Stimulated activated CD4-positive, alpha-beta T cell treated with anti-CD3 and anti-CD28 coated beads, Interleukin-1b, Interleukin-23, amount 100 ng/mL, for 24 hours (primary cell): ENCODE data around the gene CXCL3.

Experiments
- DNase-seq, 4 experiments: peaks; one replicate each; pipeline ENCODE4 v3.0.0-alpha.2; 2020; ENCODE audit warnings: low read depth in 4 of 4, low spot score in 1 of 4

CXCL3 gene

GRCh38 chr4:74055498-74055897, 17.0 kb upstream of the CXCL3 start:
- DNase-seq, result no peak

GRCh38 chr4:74055096-74055495, 16.6 kb upstream of the CXCL3 start:
- DNase-seq, result no peak

DNA sequence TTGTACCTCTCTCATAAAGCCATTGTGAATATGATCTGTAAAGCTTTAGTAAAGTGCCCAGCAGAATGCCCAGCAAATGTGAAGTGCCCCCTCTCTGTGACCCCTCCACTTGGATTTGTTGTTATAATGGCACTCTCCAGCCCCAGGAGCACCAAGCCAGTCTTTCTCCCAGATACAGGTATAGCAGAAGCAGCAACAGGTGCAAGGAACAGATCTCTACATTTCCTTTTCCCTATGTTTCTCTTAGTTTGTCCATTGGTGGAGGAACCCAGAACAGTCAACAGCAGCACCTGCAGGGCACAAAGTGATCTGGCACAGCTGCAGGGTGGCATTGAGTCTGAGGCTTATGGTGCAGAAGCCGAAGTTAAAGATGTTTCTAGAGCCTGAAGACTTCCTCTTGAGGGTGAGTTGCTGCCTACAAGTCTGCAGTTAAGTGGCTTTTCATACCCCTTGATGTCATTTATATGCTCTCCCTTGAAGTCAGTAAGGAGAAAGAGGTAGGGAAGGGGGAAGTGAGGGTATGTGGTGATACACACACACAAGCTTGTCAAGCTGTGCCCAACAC, 16.1 kb upstream of the CXCL3 start:
- no peak for DNase-seq

- DNase-seq, result no peak
Measured at GRCh38 chr4:74047152-74047551, 8.7 kb upstream of the CXCL3 start.

- DNase-seq, result no peak
Measured at GRCh38 chr4:74045772-74046171, 7.3 kb upstream of the CXCL3 start.

- no peak for DNase-seq
Measured at GRCh38 chr4:74045247-74045646, 6.8 kb upstream of the CXCL3 start.

DNA sequence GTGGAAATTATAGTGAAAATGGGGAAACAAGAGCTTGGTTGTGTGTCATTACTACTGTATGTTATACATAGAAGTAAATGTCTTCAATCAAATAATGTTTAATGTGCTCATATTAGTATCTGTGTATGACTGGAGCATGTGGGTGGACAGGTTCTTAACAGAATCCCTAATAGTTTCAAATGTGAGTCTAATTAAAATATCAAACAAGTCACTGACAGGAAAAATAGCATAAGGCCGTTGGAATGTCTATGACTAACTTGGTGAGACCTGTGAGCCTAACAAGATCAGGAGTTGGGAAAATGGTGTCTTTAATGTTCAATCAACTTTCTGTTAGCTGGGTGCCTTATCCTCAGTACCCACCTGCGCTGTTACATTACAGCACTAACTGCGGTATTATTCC, 6.2 kb upstream of the CXCL3 start:
- no peak for DNase-seq

DNA sequence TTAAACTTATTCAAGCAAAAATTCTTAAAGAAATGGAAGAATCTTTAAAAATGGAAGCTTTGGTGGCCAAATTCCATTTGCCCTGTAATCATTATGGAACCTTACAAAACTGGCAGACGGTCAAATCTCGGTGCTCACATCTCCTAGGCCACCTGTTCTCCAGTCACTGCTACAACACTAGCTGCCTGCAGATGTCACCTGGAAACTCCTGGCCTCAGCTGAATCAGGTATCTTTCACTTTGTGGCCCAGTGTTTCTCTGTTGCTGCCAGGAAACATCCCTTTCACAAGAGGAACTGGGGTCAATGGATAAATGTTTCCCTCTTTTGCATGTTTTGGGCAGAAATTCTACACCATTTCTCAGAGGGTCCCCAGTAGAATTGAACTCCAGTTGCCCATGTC, 4.2 kb upstream of the CXCL3 start:
- DNase-seq, result no peak

DNA sequence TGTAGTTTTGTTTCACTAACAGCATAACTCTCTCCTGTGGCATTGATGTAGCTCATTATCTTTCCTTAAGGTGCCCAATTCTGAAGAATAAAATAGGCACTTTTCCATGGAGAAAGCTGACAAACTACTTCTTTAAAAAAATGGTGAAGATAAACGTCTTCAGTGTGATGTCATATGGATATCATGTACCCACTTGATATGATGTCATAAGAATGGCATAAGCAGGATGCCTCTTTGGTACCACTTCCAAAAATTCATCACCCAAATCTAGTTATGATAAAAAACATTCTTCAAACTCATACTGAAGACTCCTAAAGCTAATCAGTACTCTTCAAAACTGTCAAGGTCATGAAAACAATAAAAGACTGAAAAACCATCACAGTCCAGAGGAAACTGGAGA, 2.9 kb upstream of the CXCL3 start:
- DNase-seq, result no peak

GRCh38 chr4:74039315-74039763, 850 bp upstream of the CXCL3 start:
- no peak for DNase-seq

DNA sequence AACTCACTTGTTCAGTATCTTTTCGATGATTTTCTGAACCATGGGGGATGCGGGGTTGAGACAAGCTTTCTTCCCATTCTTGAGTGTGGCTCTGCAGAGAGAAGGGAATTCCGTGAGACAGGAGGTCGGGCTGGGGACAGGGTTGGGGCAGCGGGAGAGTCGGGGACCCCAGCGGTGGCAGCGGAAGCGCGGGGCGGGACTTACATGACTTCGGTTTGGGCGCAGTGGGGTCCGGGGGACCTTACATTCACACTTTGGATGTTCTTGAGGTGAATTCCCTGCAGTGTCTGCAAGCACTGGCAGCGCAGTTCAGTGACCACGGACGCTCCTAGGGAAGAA, 434 bp downstream of the CXCL3 start:
- no peak for DNase-seq

GRCh38 chr4:74037076-74037955, 1.2 kb downstream of the CXCL3 start:
- no peak for DNase-seq

DNA sequence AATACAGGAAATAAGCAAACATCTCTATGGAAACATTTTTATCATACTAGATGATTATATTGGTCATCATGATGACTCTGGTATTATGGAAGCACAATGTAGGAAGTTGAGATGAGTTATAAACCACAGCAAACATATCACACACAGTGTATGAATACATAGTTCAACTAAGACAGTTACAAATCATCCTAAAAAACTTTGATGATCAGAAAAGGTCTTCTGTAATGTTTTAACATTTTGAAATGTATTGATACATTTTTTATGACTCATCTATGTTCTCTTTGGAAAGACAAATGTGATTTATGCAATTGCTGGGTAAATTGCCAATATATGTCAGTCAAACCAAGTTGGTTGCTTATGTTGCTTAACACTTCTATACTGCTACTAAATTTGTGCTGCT, 4.8 kb downstream of the CXCL3 start:
- DNase-seq, result no peak

- no peak for DNase-seq
Measured at GRCh38 chr4:74032064-74032463, 6.4 kb downstream of the CXCL3 start.

- no peak for DNase-seq
Measured at GRCh38 chr4:74031576-74031975, 6.9 kb downstream of the CXCL3 start.

GRCh38 chr4:74030285-74030684, 8.2 kb downstream of the CXCL3 start:
- no peak for DNase-seq

GRCh38 chr4:74028504-74028903, 10.0 kb downstream of the CXCL3 start:
- no peak for DNase-seq

- no peak for DNase-seq
Measured at GRCh38 chr4:74023709-74024108, 14.8 kb downstream of the CXCL3 start.

GRCh38 chr4:74021601-74022000, 16.9 kb downstream of the CXCL3 start:
- no peak for DNase-seq

DNA sequence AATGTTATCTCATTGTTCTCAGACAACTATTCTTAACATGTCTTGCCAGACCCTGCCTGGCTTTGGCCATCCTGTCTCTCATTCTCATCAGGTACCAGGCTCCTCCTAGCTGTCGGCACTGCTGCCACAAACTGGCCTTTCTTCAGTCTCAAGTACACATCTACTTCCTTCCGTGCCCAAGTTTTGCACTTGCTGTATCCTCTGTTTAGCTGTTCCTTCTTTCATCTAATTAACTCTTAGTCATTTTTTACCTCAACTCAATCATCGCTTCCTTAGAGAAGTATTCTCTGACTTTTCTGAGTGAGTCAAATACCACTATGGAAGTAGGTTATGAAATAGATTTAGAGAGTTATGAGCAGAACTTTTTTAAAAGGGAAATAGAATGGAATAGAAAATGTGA, 19.7 kb downstream of the CXCL3 start:
- no peak for DNase-seq

- DNase-seq, result no peak
Measured at GRCh38 chr4:74018116-74018515, 20.4 kb downstream of the CXCL3 start.

- no peak for DNase-seq
Measured at GRCh38 chr4:74016068-74016467, 22.4 kb downstream of the CXCL3 start.
